ENCODE data around the gene NFIA. TPM values are rescaled to one million over a fixed set of nuclear protein-coding genes. Genes with fewer than 3 reads are reported as not detected.

The NFIA gene
- total and polyA plus RNA-seq, 7 donors = 4.0 to 42.7 (median 30.6) TPM

DNA sequence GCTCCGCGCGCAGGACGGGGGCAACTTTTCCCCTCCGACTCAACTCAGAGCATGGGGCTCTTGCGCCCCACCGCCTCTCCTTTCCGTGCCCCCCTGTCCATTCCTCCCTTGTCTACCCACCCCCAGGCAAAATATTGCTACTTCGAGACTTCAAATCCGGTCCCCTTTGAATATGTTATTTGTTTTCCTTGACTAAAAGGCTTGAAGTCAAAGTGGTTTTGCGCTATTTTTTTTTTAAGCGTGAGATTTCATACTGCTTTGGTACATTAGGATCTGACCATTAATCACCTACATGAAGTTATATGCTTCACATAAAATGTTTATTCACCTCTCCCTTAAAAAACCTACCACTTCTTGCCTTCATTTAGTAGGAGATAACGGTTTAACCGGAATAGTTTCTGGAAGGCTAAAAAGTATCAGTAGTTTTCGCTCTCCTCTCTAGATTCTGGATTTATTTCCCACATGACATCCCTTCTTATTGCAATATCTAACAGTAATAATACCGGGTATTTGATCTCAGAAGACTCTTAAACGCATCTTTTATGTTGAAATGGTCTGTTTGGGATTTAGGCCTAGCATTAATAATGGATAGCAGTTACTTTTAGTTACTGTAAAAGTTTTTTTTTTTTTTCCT, 1.6 kb downstream of the NFIA start:
- TF ChIP-seq, protein P1, sequence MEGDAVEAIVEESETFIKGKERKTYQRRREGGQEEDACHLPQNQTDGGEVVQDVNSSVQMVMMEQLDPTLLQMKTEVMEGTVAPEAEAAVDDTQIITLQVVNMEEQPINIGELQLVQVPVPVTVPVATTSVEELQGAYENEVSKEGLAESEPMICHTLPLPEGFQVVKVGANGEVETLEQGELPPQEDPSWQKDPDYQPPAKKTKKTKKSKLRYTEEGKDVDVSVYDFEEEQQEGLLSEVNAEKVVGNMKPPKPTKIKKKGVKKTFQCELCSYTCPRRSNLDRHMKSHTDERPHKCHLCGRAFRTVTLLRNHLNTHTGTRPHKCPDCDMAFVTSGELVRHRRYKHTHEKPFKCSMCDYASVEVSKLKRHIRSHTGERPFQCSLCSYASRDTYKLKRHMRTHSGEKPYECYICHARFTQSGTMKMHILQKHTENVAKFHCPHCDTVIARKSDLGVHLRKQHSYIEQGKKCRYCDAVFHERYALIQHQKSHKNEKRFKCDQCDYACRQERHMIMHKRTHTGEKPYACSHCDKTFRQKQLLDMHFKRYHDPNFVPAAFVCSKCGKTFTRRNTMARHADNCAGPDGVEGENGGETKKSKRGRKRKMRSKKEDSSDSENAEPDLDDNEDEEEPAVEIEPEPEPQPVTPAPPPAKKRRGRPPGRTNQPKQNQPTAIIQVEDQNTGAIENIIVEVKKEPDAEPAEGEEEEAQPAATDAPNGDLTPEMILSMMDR (IDR thresholded peaks at IDR 0.05) = no peak
- 2 to 4% (median 2%) methylated on average over 9 to 17 of the region's 17 CpGs for WGBS, 3 donors
- Histone ChIP-seq H3K36me3 (ENCODE audit: insufficient read depth in 1 of 2, low read depth in 1 of 2) (peaks cover 0 to 8% of the 10 kb centered on the region in 2 donors), H3K4me3 (peak overlapping the region; percentile 90), H3K9me3 (no peaks in the 10 kb centered on the region), H3K27me3 (ENCODE audit: insufficient read depth in 3 of 3, low read length in 2 of 3) (no peaks in the 10 kb centered on the region), H3K4me1 (peaks cover 36% of the 10 kb centered on the region), H3K27ac (peak overlapping the region; percentile 97)
- DNase-seq (no peak), ATAC-seq (no peak)
- intact Hi-C loops (cut with DNase I) = loop anchor here (1.0 to 10.0 kb wide), 6 partner anchors 32 to 251 kb away; no protein-coding TSS in a partner anchor

DNA sequence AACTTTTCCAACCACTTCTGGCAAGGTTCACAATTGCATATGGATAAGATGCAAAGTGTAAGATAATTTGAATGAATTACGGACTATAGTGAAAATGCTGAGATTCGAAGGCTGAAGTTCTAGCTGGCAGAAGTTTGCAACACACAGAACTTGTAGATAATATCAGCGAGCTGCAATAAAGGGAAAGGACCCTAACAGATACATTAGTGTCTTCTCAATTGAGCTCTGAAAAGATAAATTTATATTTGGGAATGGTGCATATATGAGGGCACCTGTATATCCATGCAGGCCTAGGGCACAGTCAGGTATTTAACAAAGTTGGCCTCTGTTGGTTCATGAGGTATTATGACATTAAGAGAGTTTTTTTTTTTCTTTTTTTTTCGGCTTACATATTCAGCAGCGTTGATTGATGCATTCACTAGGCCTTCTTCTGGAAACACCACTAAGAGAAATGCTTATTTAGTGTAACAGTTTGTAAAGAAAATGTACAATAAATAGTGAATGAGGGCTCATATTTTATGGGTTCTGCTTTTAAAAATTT, 2.2 kb downstream of the NFIA start:
- Histone ChIP-seq H3K4me3 (peak overlapping the region; percentile 90), H3K4me1 (peaks cover 30% of the 10 kb centered on the region)

DNA sequence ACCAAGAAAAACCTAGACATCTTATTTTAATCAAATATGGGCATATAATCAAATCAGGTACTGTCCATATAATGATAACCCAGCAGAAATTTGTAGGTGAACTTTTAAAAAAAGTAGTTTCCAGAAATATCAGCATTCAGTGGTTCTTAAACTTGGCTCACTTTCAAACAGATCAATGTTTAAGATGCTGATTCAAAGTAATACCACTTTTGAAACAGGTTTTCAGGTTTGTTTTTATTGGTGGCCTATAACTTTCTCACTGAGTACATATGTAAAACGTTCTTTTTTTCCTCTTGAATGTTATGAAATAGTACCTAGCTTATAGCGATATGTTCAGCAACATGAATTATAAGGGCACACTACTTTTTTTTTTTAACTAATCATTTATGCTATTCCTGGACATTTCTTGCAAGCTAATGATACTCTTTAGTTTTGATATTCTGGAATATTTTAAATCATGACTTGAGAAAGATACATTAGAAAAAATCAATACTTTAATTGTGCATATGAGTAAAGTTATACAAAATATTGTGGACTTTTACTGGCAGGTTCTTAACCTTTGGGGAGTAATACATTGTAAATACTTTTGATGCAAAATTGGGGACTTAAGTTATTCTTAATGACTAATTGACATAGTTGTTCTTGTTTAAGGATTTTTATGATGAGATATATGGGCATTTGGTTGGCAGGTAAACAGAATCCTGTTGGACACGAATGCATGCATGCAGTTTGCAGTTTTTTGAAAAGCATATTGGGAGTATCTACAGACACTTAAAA, 3.0 kb downstream of the NFIA start:
- no peaks in the 10 kb centered on the region for H3K27me3 ChIP-seq (ENCODE audit: insufficient read depth in 3 of 3, low read length in 2 of 3)
- DNase-seq (no peak), ATAC-seq (no peak)
- peak overlapping the region; percentile 90 for H3K4me3 ChIP-seq
- intact Hi-C loops (cut with DNase I) = loop anchor here (2.0 to 10.0 kb wide), 4 partner anchors 33 to 252 kb away; no protein-coding TSS in a partner anchor
- TF ChIP-seq, protein P1 (IDR thresholded peaks at IDR 0.05) = no peak
- WGBS, 3 donors = 9 to 16% (median 12%) methylated on average over 3 of the region's 3 CpGs
- H3K36me3 ChIP-seq (ENCODE audit: insufficient read depth in 1 of 2, low read depth in 1 of 2) = peaks cover 0 to 9% of the 10 kb centered on the region in 2 donors
- peak overlapping the region; percentile 97 for H3K27ac ChIP-seq
- peaks cover 23% of the 10 kb centered on the region for H3K4me1 ChIP-seq
- no peaks in the 10 kb centered on the region for H3K9me3 ChIP-seq

More for the DNA sequence above, 2.2 kb downstream of the NFIA start:
- DNase-seq = no peak
- Histone ChIP-seq H3K36me3 (ENCODE audit: insufficient read depth in 1 of 2, low read depth in 1 of 2) (peaks cover 0 to 9% of the 10 kb centered on the region in 2 donors), H3K9me3 (no peaks in the 10 kb centered on the region), H3K27me3 (ENCODE audit: insufficient read depth in 3 of 3, low read length in 2 of 3) (no peaks in the 10 kb centered on the region), H3K27ac (peak overlapping the region; percentile 97)
- 8 to 12% (median 9%) methylated on average over 5 of the region's 5 CpGs for WGBS, 3 donors
- intact Hi-C loops (cut with DNase I) = loop anchor here (1.0 to 10.0 kb wide), 8 partner anchors 32 to 253 kb away; no protein-coding TSS in a partner anchor
- no peak for ATAC-seq
- TF ChIP-seq, protein P1 (IDR thresholded peaks at IDR 0.05) = no peak

DNA sequence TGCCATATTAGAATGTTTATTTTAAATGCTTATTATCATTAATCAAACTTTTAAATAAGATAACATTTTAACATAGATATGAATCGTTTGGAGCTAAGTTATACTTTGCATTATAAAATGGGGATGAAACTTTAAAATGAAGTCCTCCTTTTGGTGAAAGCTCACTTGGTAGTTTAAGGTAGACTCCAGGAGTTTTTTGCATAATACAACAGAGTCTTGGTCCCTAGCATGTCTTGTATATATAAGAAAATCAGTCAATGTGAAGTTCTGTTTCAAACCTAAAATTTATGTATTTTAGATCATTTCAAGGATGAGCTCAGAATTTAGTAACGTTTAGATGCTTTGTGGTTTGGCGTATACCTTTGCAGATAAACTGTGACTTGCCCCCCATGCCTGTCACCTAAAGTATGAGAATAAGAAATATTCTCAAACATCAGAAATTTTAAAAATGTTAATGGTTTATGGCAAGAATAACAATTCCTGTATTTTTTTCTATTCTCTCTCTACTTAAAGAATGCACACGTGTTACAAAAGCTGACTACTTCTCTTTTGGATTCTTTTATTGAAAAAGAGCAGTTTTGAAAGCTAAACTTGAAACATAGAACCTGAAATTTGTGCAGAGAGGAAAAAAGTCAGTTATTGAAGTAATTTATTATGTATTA, 3.8 kb downstream of the NFIA start:
- H3K4me1 ChIP-seq = peaks cover 16% of the 10 kb centered on the region
- TF ChIP-seq, protein P1 (IDR thresholded peaks at IDR 0.05) = no peak
- 15 to 32% (median 22%) methylated on average over 4 of the region's 4 CpGs for WGBS, 3 donors
- no peak for ATAC-seq
- intact Hi-C loops (cut with DNase I) = loop anchor here (2.0 to 10.0 kb wide), 4 partner anchors 34 to 251 kb away; no protein-coding TSS in a partner anchor
- no peaks in the 10 kb centered on the region for H3K27me3 ChIP-seq (ENCODE audit: insufficient read depth in 3 of 3, low read length in 2 of 3)
- peaks cover 0 to 9% of the 10 kb centered on the region in 2 donors for H3K36me3 ChIP-seq (ENCODE audit: insufficient read depth in 1 of 2, low read depth in 1 of 2)
- no peaks in the 10 kb centered on the region for H3K9me3 ChIP-seq
- H3K4me3 ChIP-seq = peak overlapping the region; percentile 90
- no peak for DNase-seq
- H3K27ac ChIP-seq = peak overlapping the region; percentile 97

Data from psoas muscle (tissue), 8 donors.